ENCODE data around the gene ERBB2. TPM values are rescaled to one million over a fixed set of nuclear protein-coding genes. Genes with fewer than 3 reads are reported as not detected.

The ERBB2 gene
- total and polyA plus RNA-seq, 2 of the 13 experiments (the other 11 are each of a cell fraction or from before 2014, with no cell fraction given), result 57.7 to 64.1 TPM

- TF ChIP-seq SNAPC4 (CRISPR knock-in tag; IDR thresholded peaks at IDR 0.05) (no peak), ZNF496 (CRISPR knock-in tag; IDR thresholded peaks at IDR 0.05; ENCODE audit: insufficient replicate concordance) (no peak), MBD4 (IDR thresholded peaks at IDR 0.05; ENCODE audit: borderline replicate concordance, low read length) (no peak), FOSL1 (CRISPR knock-in tag; IDR thresholded peaks at IDR 0.05; ENCODE audit: borderline replicate concordance) (no peak), ZNF737 (CRISPR knock-in tag; IDR thresholded peaks at IDR 0.05; ENCODE audit: borderline replicate concordance) (no peak), FOSL2 (CRISPR knock-in tag; IDR thresholded peaks at IDR 0.05) (no peak; the same call in 1 of the 2 replicates), TFDP1 (CRISPR knock-in tag; IDR thresholded peaks at IDR 0.05; ENCODE audit: borderline replicate concordance) (no peak), ZNF563 (CRISPR knock-in tag; IDR thresholded peaks at IDR 0.05) (no peak), NCOA2 (CRISPR knock-in tag; IDR thresholded peaks at IDR 0.05) (no peak), ZNF567 (CRISPR knock-in tag; IDR thresholded peaks at IDR 0.05; ENCODE audit: borderline replicate concordance) (no peak), ZNF800 (CRISPR knock-in tag; IDR thresholded peaks at IDR 0.05) (no peak), ATF6 (CRISPR knock-in tag; conservative IDR thresholded peaks at IDR 0.05) (no peak), ZNF776 (CRISPR knock-in tag; IDR thresholded peaks at IDR 0.05) (no peak), ZNF777 (CRISPR knock-in tag; IDR thresholded peaks at IDR 0.05) (no peak), ZNF576 (CRISPR knock-in tag; IDR thresholded peaks at IDR 0.05) (no peak), RXRA (CRISPR knock-in tag; IDR thresholded peaks at IDR 0.05) (peak; percentile 7; the same call in 1 of the 2 replicates), ZSCAN21 (CRISPR knock-in tag; IDR thresholded peaks at IDR 0.05; ENCODE audit: borderline replicate concordance) (0 out of 2 replicates have a peak, but pooled peaks have one; percentile 61), SNAPC2 (CRISPR knock-in tag; IDR thresholded peaks at IDR 0.05) (no peak), GPN1 (CRISPR knock-in tag; IDR thresholded peaks at IDR 0.05; ENCODE audit: borderline replicate concordance) (no peak)
Measured at GRCh38 chr17:39755554-39756379, 55.9 kb downstream of the ERBB2 start (continued).
